Skeletal muscle cell (primary cell): ENCODE data around the gene AHDC1.
A peak's percentile ranks its signal among the peaks of the same experiment; 100 is the strongest.
"Not testable (repeated sequence)": the region's sequence is repeated elsewhere in the genome, so short reads cannot be mapped to it uniquely, and the experiment has no call there.

Source experiments
- DNase-seq: peaks from one replicate; pipeline ENCODE4 v3.0.0-alpha.2; 2010; ENCODE audit warnings: low read depth
- H3K4me3 ChIP-seq: 2 replicates; pipeline ENCODE4 v1.5.1; 2011; ENCODE audit warnings: low read depth, mild to moderate bottlenecking, control low read depth, low read length, moderate library complexity

AHDC1 gene

GRCh38 chr1:27634177-27634984, 30.4 kb upstream of the AHDC1 start:
- H3K4me3 ChIP-seq: peak overlapping the region; percentile 35
- no peak for DNase-seq

GRCh38 chr1:27633640-27634176, 29.8 kb upstream of the AHDC1 start:
- no peak for DNase-seq
- H3K4me3 ChIP-seq: peak overlapping the region; percentile 35

- DNase-seq: no peak
- H3K4me3 ChIP-seq: no peak overlapping the region
Measured at GRCh38 chr1:27633298-27633610, 29.3 kb upstream of the AHDC1 start.

- DNase-seq: no peak
- H3K4me3 ChIP-seq: no peak overlapping the region
Measured at GRCh38 chr1:27632387-27633297, 28.7 kb upstream of the AHDC1 start.

- H3K4me3 ChIP-seq: no peak overlapping the region
- no peak for DNase-seq
Measured at GRCh38 chr1:27630859-27631491, 27.0 kb upstream of the AHDC1 start.

- DNase-seq: no peak
- H3K4me3 ChIP-seq: no peak overlapping the region
Measured at GRCh38 chr1:27628712-27629111, 24.8 kb upstream of the AHDC1 start.

- not testable (repeated sequence) for H3K4me3 ChIP-seq, DNase-seq
Measured at GRCh38 chr1:27627733-27628132, 23.8 kb upstream of the AHDC1 start.

- DNase-seq: no peak
- no peak overlapping the region for H3K4me3 ChIP-seq
Measured at GRCh38 chr1:27627061-27627460, 23.1 kb upstream of the AHDC1 start.

GRCh38 chr1:27626031-27626935, 22.3 kb upstream of the AHDC1 start:
- DNase-seq: no peak
- H3K4me3 ChIP-seq: no peak overlapping the region

GRCh38 chr1:27624467-27625178, 20.7 kb upstream of the AHDC1 start:
- no peak overlapping the region for H3K4me3 ChIP-seq
- no peak for DNase-seq

GRCh38 chr1:27623327-27624212, 19.6 kb upstream of the AHDC1 start:
- DNase-seq: no peak
- no peak overlapping the region for H3K4me3 ChIP-seq

- DNase-seq: no peak
- H3K4me3 ChIP-seq: no peak overlapping the region
Measured at GRCh38 chr1:27622828-27623227, 18.9 kb upstream of the AHDC1 start.

GRCh38 chr1:27621051-27621920, 17.3 kb upstream of the AHDC1 start:
- no peak overlapping the region for H3K4me3 ChIP-seq
- DNase-seq: no peak

- H3K4me3 ChIP-seq: not testable (repeated sequence)
Measured at GRCh38 chr1:27619782-27620438, 16.0 kb upstream of the AHDC1 start.

GRCh38 chr1:27618341-27619082, 14.6 kb upstream of the AHDC1 start:
- DNase-seq: no peak
- no peak overlapping the region for H3K4me3 ChIP-seq

More at GRCh38 chr1:27619782-27620438, 16.0 kb upstream of the AHDC1 start:
- DNase-seq: not testable (repeated sequence)
